HG03378 (cell line): Measurements from ENCODE around the gene GNB5.
"Not testable (repeated sequence)": the region's sequence is repeated elsewhere in the genome, so short reads cannot be mapped to it uniquely, and the experiment has no call there.

Experiments
- ATAC-seq: cut with Tn5 transposase; IDR thresholded peaks from one replicate; pipeline ENCODE4 v1.9.1; 2021; ENCODE audit warnings: mild to moderate bottlenecking, moderate library complexity; ENCODE audit not compliant: unreplicated experiment

The GNB5 gene

DNA sequence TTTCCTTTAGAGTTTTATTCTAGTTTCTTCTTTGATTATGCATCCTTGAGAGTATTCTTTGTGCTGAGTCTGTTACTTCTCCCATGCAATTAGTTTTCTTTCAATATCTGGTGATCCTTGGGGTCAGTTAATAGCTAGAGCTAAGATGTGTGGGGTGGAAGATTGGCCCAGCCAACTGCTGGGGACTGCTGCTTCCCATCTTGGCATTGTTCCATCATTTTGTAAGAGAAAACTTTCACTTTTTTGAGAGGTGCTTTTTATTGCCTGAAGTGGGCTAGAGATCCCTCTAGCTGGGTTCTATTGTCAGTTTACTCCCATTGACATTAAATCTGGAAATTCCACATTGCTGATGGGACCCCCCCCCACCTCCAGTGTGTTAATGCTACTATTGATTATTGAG, 94.0 kb downstream of the GNB5 start:
- no peak for ATAC-seq

DNA sequence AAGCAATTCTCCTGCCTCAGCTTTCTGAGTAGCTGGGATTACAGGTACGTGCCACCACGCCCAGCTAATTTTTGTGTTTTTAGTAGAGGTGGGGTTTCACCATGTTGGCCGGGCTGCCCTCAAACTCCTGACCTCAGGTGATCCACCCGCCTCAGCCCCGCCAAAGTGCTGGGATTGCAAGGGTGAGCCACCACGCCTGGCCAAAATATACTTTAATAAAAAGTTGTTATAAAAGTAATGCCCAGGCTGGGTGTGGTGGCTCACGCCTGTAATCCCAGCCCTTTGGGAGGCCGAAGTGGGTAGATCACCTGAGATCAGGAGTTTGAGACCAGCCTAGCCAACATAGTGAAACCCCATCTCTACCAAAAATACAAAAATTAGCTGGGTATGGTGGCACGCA, 94.7 kb downstream of the GNB5 start:
- ATAC-seq = not testable (repeated sequence)

DNA sequence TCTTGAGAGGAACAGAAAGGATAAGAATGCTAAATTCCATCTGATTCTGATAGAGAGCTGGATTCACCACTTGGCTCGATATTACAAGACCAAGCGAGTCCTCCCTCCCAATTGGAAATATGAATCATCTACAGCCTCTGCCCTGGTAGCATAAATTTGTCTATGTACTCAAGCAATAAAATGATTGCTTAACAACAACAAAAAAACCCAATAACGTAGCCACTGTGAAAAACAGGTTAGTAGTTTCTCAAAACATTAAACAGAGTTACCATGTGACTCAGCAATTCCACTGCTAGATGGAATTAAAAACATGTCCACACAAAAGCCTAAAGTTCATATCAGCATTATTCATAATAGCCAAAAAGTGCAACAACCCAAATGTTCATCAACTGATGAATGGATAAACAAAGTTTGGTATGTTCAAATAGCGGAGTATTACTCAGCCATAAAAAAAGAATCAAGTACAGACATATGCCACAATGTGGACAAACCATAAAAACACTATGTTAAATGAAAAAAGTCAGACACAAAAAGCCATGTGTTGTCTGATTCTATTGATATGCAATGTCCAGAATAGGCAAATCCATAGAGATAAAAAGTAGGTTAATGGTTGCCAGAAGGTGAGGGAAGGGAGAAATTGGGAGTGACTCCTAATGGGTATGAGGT, 95.5 kb downstream of the GNB5 start:
- no peak for ATAC-seq

DNA sequence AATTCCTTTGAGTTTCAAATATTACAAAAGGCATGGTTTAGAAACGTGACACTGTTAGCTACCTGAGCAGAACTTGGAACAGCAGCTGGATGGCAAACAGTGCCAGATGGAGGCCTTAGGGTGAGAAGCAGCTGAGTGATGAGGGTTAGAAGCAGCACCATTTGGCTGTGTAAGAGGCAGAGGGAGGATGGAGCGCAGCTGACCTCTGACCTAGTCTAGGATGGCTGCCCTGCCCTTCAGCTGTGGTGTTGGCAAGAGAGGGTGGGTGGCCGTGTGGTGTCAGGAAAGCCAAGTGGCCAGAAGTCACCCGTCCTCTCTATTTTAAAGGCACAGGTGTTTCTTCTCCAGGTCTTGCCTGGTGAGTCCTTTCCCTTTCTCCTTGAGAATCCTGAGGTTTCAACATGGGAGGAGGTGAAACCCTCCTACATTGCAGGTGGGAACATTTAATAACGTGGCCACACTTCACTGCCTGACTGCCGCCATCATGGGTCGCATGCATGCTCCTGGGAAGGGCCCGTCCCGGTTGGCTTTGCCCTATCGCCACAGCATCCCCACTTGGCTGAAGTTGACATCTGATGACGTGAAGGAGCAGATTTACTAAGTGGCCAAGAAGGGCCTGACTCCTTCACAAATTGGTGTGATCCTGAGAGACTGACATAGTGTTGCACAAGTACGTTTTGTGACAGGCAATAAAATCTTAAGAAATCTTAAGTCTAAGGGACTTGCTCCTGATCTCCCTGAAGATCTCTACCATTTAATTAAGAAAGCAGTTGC, 96.2 kb downstream of the GNB5 start:
- no peak for ATAC-seq

DNA sequence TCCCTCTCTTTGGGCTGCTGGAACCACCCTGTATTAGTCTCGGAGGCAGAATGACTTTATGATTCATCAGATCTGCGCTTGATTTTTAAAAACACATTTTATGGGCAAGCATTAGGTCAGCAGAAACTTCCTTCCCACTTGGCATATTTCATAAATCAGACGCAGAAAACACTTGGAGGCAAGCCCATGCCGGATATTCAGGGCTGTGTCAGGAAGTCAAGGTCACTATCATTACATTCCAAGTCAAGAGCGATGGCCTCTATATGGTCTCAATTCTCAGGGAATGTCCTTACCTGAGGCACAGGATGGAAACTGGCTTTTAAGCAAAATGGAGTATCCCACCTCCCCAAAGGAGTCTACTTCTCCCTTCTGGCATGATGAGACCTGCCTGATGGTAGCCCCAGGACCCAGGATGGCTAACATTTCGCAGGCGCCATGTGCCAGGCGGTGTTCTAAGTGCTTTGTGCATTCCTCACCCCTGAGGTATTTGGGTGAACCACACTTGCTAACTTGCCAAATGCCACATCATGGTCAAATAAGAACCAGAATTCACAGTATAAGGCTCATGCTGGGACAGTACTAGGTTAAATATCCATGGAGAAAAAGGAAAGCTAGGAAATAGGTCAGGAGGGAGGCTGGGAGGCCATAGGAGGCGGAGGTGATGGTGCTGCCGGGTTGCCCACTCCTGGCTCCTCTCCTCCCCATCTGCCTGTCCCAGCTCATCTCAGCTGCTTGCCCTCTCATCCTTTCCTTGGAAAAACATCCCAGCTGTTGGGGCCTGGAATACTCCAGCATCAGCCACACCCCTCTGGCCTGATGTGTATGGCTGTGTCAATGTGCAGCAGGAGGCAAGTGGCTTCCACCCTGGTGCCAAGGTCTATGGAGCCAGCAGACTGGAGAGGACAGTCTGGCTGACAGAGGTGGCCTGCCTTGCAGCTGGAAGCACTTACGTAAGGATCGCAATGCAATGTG, 97.4 kb downstream of the GNB5 start:
- no peak for ATAC-seq

DNA sequence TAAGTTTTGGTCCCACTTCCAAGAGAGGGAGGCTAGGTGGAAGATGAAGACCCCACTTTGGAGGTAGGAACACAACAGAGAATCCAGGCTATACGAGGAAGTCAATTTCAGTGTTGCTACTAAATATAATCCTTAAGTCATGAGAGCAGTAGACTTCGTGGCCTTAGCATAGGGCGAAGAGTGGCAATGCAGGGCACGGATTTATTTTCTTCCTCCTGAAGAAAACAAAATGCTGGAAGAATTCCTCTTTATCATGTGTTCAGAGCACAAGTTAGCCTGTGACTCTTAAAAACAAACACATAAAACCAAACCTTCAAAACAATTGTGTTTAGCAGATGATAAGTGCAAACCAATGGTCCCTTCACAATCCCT, 98.0 kb downstream of the GNB5 start:
- no peak for ATAC-seq

DNA sequence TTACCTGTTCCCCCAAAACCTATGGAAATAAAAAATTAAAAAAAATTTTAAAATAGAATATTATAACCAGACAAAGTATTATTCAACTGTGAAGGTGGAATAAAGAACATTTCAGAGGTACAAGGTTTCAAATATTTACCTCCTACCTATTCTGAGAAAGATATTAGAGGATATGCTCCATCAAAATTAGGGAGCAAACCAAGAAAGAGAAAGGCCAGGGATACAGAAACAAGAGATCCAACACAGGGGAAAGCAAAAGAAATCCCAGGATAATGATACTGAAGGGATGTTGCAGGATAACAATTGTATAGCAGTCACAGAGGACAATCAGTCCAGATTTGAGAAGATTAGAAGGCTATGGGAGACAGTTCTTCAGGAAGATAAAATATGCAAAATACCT, 101.0 kb downstream of the GNB5 start:
- no peak for ATAC-seq

DNA sequence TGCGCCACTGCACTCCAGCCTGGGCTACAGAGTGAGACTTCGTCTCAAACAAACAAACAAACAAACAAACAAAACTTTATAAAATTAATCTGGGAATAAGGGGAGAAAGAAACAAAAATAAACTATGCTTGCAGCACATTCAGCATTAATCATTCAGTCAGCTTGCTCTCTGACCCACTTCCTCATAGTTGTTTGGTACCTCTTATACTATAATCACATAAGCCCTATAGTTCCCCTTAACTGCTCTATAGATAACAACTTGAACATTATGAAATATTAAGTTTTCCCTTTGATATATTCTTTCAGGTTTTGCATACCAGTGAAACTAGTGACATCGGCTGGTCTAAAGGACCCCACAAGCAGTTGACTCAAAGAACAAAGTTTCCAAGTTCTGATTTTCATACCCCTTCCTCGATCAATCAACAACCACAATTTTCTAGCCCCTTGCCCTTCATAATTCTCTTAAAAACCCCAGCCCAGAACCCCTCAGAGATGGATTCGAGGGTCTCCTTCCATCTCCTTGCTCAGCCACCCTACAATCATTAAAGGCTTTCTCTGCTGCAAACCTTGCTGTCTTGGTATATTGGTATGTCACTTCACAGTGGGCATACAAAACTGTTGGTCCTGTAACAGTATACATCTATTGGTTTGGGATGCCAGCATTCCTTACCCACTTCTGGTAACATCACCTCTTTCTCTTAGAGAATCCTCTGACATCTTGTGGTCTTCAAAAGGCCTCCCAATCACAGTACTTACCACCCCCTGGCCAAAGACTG, 105.0 kb downstream of the GNB5 start:
- no peak for ATAC-seq

DNA sequence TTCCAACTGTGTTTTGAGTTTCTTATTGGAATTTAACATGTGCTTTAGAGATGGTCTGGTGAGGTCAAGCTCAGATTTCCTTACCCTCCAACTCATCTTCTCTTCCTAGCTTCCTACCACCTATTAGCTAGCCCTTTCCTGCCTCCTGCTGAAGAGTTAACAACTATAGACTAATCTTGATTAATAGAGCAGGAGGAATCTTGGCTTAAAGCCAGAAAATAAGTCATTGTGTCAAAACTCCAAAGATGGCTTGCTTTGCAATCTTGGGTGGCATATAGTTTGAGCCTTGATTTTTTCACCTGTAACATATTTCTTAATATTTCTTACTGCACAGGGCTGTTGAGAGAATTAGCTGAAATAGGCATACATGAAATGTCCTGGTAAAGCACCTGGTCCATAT, 105.9 kb downstream of the GNB5 start:
- no peak for ATAC-seq

DNA sequence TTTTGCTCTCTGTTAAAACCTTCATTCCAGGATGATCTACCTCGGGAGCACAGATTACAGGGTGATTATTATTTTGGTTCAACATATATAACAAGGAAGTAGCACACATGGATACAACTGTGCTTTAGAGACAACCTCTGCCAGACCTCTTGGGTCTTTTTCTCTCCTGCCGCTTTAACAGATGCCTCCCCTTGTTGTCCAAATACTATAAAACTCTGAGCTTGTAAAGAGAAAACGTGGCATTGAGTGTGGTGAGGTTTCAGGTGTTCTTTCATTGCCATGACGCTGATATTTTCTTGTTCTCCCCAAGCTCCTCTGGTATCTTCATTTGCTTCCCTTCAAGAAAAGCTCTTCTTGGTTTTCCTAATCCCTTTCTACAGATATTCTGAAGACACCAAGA, 107.6 kb downstream of the GNB5 start:
- ATAC-seq = no peak

DNA sequence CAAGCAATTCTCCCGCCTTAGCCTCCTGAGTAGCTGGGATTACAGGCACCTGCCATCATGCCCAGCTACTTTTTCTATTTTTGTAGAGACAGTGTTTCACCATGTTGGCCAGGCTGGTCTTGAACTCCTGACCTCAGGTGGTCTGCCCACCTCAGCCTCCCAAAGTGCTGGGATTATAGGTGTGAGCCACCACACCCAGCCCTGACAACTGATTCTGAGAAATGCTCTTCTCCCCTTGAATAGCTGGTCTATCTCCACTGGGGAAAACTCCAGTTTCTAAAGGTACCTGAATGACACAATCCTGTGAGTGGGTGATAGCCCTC, 108.2 kb downstream of the GNB5 start:
- peak; percentile 19 for ATAC-seq

DNA sequence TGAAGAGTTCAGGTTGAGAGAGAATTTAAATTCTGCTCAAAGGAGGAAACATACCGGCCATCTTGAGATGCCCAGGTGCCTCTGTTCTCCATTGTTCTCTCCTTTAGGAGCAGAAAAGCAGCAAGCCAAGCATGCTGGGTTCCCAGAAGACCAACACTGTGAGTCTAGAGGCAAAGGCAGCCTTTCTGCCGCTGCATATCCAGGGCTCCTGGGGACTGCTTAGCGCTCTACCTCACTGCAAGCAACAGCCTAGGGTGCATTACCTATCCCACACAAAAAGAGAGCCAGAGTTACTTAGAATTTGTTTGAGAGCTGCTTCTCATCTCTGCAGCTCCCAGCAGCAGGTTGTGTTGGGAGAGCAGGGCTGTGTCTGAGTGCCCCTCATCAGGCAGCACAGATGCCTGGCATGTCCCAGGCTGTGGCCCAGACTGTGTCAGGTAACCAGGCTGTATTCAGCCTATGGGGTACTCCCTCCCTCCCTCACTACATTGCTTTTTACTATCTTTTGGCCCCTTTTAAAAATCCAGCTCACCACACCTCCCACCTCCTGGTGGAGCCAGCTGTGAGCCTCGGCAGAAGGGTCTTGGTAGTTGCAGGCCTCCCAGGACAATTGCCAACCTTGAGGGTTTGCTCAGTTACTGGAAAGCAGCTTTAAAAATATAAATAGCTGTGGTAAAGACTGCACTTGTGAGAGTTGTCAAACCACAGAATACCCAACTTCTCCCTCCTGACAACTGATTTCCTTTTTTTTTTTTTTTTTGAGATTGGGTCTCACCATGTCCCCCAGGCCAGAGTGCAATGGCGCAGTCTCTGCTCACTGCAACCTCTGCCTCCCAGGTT, 108.8 kb downstream of the GNB5 start:
- peak; percentile 76 for ATAC-seq

DNA sequence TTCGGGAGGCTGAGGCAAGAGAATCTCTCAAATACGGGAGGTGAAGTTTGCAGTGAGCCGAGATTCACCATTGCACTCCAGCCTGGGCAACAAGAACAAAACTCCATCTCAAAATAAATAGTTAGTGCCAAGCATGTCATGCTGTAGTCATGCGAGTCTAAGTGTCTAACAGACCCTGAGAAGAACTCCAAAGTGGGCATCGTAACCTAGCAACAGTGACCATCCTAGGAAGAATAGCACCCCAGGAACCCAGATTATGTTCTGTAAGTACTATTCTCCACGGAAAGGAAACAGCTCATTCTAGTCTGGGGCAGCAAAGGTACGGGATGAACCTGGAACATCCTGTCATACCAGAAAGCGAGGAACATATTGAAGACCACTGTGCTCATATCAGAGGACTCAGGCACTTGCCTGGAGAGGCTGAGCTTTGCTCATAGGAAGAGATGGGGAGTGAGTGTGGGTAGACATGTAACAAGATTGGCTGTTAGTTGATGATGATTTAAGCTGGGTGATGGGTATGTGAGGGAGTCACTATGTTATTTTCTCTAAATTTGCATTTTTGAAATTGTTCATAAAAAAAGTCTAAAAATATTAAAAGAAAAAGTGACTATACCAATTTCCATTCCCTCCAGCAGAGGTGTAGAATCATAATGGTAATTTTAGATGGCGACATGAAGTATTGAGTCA, 110.3 kb downstream of the GNB5 start:
- no peak for ATAC-seq

DNA sequence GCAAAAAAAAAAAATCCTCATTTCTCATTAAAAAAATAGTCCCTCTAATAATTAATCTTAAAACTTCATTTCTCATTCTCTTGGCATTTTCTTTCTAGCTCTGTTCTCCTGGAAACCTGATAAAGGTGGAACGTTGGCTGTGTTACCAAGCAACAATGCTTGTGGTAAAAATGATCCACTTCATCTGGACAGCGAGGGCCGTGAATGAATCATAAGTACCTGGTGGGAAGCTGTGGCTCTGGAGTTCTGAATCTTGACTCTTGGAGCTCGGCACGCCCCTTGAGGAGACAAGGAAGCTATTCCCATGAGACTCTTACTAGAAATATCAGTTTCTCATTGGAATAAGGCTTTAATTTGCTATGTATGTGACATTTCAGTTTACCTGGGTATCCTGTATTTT, 111.2 kb downstream of the GNB5 start:
- ATAC-seq = no peak

DNA sequence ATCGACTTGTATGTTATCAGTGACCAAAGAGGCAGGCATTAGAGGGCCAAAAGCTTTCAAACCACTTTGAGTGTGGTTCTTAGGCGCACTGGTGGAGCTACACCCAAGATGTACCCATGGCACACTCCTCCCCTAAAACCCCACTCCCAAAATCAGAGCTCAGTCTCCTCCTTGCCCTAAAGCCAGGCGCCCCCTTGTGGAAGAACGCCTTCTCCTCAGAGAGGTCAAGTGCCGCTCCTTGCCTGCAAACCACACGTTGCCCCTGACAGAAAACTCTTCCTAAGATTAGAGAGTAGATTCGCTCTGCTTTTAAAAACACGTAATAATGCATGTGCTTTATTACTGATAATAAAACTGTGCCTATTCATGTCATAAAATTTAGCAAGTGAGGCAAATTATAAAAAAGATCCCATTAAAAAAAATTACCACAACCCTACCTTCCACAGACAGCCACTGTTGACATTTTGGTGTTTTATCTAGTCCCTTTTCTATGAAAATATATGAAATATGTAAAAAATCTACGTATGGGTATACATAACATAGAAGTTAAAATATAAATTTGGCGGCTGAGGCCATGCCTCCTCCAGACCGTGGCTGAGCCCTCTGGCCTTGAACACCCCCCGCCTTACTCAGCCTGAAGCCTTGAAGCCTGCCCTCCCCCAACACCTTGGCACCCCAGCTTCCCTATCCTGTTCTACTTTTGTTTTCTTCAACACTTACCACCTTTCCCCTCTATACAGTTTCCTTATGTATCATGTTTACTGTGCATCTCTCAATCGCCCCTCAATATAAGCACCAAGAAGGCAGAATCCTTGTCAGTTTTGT, 112.1 kb downstream of the GNB5 start:
- no peak for ATAC-seq

DNA sequence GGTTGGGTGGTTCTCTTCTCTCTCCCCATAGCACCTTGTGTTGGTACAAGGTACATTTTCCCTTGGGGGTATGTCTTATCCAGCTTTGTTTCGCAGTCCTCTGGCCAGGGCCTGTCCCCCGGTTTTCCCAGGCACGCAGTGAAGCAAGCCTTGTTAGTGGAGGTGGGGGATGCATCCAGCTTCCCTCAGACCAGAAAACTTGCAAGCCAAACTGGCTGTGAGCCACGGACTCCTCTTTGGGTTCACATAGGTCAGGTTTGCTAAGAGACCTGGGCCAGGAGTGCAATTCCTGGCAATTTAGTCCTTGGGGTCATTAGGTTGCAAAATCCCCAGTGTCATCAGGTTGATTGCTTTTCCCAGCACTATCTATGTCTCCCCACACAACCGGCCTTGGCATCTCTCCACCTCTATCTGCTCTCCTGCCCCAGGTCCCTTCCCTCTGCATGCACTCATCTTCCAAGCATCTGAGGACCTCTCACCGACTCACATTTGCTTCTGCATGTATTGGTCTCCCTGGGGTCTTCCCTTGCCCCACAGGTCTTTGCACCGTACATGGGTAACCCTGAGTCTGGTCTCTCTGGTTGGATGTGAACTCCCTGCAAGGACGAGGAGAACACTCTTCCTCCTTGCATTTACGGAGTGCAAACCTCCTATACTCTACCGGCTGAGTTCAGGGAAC, 112.9 kb downstream of the GNB5 start:
- no peak for ATAC-seq

DNA sequence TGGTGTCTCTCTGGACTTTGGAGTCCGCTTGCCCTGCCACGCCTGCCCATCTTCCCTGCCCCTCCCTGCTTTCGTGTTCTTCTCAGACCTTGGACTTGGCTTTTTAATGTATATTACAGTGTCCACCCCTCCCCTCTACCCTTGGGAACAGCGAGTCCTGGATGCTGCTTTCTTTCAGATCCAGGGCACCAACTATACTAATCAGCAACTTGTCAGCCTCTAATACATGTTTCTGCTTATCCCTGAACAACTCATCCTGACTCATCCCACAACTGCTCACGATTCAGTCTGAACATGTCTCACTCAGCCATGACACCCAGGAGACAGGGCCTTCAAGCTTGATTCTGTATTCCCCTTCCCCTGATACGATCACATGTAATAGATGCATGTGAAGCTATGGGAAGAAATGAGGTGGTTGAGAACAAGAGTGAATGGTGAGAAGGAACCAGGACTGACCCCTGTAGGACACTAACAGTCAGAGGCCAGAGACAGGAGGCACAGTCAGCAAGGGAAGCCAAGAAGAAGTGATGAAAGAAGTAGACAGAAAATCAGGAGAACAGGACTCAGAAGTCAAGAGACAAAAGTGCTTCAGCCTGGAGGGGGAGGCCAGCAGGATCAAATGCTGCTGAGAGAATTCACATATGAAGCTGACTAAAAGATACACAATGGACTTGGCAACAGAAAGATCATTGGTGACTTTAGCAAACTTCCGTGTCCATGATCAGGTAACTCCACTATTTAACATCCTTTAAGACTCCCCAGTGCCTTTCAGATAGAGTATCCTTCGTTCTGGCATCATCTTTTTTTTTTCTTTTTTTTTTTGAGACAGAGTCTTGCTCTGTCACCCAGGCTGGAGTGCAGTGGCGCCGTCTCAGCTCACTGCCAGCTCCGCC, 114.1 kb downstream of the GNB5 start:
- peak; percentile 44 for ATAC-seq
